ENCODE results near the gene PRPF38A.
"Not testable (repeated sequence)": the region's sequence is repeated elsewhere in the genome, so short reads cannot be mapped to it uniquely, and the experiment has no call there.

The PRPF38A gene

DNA sequence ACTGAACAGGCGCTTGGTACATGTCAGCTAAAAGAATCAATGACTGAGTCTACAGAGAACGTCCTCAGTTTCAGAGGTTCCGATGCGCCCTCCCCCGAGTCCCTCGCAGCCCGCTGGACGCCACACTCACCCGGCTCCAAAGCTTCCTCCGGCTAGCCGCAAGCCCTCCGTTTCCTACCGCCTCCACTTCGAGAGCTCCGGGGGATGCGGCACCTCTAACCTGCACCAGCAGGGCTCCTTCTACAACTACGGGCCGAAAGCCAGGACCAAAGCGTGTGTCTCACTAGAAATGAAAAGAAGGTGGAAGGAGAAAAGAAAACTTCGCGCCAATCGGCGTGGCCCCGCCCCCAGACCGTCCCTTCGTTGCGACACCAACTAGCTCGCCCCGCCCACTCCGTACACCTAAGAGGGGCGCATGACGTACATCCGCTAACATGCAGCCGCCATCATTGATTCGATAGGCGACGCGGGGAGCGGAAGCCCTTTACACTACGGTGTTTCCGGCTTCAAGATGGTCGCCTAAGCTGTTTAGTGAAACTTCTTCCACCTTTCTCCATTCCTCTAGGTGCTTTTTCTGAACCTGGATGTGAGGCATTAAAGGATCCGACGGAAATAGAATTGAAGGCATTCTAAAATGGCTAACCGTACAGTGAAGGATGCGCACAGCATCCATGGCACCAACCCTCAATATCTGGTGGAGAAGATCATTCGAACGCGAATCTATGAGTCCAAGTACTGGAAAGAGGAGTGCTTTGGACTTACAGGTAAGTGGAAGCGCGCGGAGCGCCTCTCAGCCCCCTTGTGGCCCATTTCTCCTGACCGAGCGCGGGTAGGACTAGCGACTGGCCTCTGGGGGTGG lies at the start of gene PRPF38A, which contains the start of gene ORC1:
Gene PRPF38A (plus strand): TSS at position 487 of the 859 bp plus-strand sequence. CDS start 148 bp downstream, at position 635.
Gene ORC1 (minus strand): TSS at position 308 of the 859 bp plus-strand sequence. CDS start 2,200 bp downstream, outside the sequence.
- DNase-seq (ENCODE audit: low spot score) = peak; percentile 96

GRCh38 chr1:52355436-52355835 lies 49.0 kb upstream of the PRPF38A start:
- no peak for DNase-seq (ENCODE audit: low spot score)

- no peak for DNase-seq (ENCODE audit: low spot score)
Observed at GRCh38 chr1:52355847-52356505, 48.4 kb upstream of the PRPF38A start.

GRCh38 chr1:52356818-52357355 lies 47.5 kb upstream of the PRPF38A start:
- no peak for DNase-seq (ENCODE audit: low spot score)

GRCh38 chr1:52357397-52357796 lies 47.0 kb upstream of the PRPF38A start:
- no peak for DNase-seq (ENCODE audit: low spot score)

GRCh38 chr1:52358851-52359497 lies 45.4 kb upstream of the PRPF38A start:
- no peak for DNase-seq (ENCODE audit: low spot score)

GRCh38 chr1:52359676-52360594 lies 44.5 kb upstream of the PRPF38A start:
- no peak for DNase-seq (ENCODE audit: low spot score)

DNA sequence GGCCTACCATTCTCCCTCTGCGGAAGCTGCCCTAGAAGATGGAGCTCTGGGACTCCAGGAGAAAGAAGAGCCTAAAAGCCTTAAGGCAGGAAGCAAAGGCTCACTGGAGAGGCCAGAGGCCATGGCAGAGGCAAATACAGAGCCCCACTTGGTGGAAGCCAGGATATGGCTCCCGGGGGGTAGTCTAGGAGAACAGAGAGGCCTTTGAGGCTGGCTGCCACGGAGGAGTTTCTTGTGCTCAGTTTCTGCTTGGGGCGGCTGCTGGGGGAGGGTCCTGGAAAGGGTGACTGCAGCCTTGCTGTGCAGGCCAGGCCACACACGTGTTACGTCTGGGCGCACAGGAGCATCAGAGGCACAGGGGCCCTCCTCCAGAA lies 43.8 kb upstream of the PRPF38A start:
- no peak for DNase-seq (ENCODE audit: low spot score)

GRCh38 chr1:52364235-52364839 lies 40.1 kb upstream of the PRPF38A start:
- no peak for DNase-seq (ENCODE audit: low spot score)

DNA sequence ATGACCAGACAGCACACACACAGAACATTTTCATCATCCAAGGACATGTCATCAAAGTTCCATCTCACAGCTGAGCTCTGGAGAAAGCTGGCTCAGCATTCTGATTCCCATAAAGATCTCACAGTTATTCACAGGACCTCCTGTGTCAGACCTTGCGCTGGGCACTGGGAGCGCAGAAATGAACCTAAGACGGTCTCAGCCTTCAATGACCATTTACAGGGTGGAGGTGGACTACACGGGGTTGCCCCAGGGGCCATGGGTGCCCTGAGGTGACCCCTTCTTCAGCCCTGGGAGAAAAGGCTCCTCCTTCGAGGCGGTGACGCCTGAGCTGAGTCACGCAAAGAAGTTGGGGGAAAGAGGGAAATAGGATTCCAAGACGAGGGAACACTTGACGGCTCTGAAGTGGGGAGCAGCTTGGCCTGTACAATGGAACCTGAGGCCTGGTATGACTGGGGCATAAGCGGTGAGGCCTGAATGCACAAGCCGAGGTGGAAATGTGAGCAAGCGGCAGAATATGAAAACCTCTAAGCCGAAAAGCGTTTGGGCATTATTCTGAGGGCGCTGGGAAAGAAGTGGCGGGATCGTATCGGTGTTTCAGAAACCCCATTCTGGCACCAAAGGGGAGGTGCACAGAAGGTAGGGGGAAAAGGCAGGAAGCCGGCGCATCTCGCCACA lies 39.2 kb upstream of the PRPF38A start:
- DNase-seq (ENCODE audit: low spot score) = peak; percentile 18

- peak; percentile 100 for DNase-seq (ENCODE audit: low spot score)
Observed at GRCh38 chr1:52365746-52366516, 38.5 kb upstream of the PRPF38A start, which contains the start of gene CC2D1B. TSS of gene CC2D1B (minus strand) at chr1:52366205. CDS start at chr1:52364620, 1,585 bp downstream.

GRCh38 chr1:52366517-52366827 lies 37.9 kb upstream of the PRPF38A start:
- DNase-seq (ENCODE audit: low spot score) = no peak

- DNase-seq (ENCODE audit: low spot score) = no peak
Observed at GRCh38 chr1:52367272-52367671, 37.1 kb upstream of the PRPF38A start.

GRCh38 chr1:52368383-52369172 lies 35.8 kb upstream of the PRPF38A start:
- DNase-seq (ENCODE audit: low spot score) = peak; percentile 52

- DNase-seq (ENCODE audit: low spot score) = not testable (repeated sequence)
Observed at GRCh38 chr1:52369851-52370250, 34.6 kb upstream of the PRPF38A start.

- DNase-seq (ENCODE audit: low spot score) = no peak
Observed at GRCh38 chr1:52385376-52385775, 19.0 kb upstream of the PRPF38A start.

- no peak for DNase-seq (ENCODE audit: low spot score)
Observed at GRCh38 chr1:52386458-52386857, 17.9 kb upstream of the PRPF38A start.

- DNase-seq (ENCODE audit: low spot score) = no peak
Observed at GRCh38 chr1:52393174-52393573, 11.2 kb upstream of the PRPF38A start.

DNA sequence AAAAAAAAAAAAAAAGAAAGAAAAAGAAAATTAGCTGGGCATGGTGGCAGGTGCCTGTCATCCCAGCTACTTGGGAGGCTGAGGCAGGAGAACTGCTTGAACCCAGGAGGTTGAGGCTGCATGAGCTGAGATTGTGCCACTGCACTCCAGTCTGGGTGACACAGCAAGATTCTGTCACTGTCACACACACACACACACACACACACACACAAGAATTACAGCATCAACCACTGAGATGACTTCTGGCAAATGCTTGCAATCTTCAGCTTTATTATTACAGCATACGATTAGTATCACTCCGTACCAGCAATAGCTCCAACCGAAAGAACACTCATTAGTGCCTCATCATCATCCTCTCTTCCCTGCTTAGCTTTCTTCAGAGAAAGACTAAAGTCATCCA lies 4.8 kb upstream of the PRPF38A start:
- no peak for DNase-seq (ENCODE audit: low spot score)
